Epithelial cell of proximal tubule (primary cell): ENCODE data around the gene SREK1IP1. TPM values are rescaled to one million over a fixed set of nuclear protein-coding genes. Genes with fewer than 3 reads are reported as not detected.

ENCODE experiments used
- DNase-seq: peaks from one replicate; pipeline ENCODE4 v3.0.0-alpha.2; 2011; ENCODE audit warnings: low read depth
- H3K4me3 ChIP-seq: 2 replicates; pipeline ENCODE4 v1.5.1; 2011; ENCODE audit warnings: low read depth, mild to moderate bottlenecking, low read length
- CTCF ChIP-seq: conservative IDR thresholded peaks from 2 replicates; pipeline ENCODE4 v1.5.1; 2012; ENCODE audit warnings: low read depth, mild to moderate bottlenecking, low read length
- total RNA-seq: library from RNA; depleted of rRNA; stranded (reverse); fragments of >200 nt; gene quantifications from 2 replicates; pipeline ENCODE4 v1.2.3, GENCODE V29; 2015

The SREK1IP1 gene
- total RNA-seq, 1 donor from 2014 or later: 6.2 TPM

GRCh38 chr5:64688965-64689364, 79.5 kb downstream of the SREK1IP1 start:
- no peak for DNase-seq
- no peak for TF ChIP-seq CTCF
- H3K4me3 ChIP-seq: no peak overlapping the region

GRCh38 chr5:64688391-64688790, 80.1 kb downstream of the SREK1IP1 start:
- DNase-seq: no peak
- H3K4me3 ChIP-seq: no peak overlapping the region
- no peak for TF ChIP-seq CTCF

GRCh38 chr5:64685866-64686265, 82.6 kb downstream of the SREK1IP1 start:
- TF ChIP-seq CTCF: no peak
- no peak overlapping the region for H3K4me3 ChIP-seq
- DNase-seq: no peak

GRCh38 chr5:64682608-64683007, 85.9 kb downstream of the SREK1IP1 start:
- peak; percentile 11 for TF ChIP-seq CTCF
- H3K4me3 ChIP-seq: no peak overlapping the region
- DNase-seq: no peak

GRCh38 chr5:64680289-64680688, 88.2 kb downstream of the SREK1IP1 start:
- H3K4me3 ChIP-seq: no peak overlapping the region
- DNase-seq: no peak
- peak; percentile 39 for TF ChIP-seq CTCF

- no peak overlapping the region for H3K4me3 ChIP-seq
- TF ChIP-seq CTCF: no peak
- DNase-seq: no peak
These were observed 90.1 kb downstream of the SREK1IP1 start for GRCh38 chr5:64678374-64678773.

- TF ChIP-seq CTCF: no peak
- no peak for DNase-seq
- H3K4me3 ChIP-seq: no peak overlapping the region
These were observed 96.8 kb downstream of the SREK1IP1 start for GRCh38 chr5:64671678-64672077.
